C4-2B (cell line): Measurements from ENCODE around the gene SCYGR4.

Experiments
- H3K27ac ChIP-seq: fragments of 450-650 bp; 2 replicates; pipeline ENCODE4 v1.5.1; 2017
- ZFX ChIP-seq: fragments of 450-650 bp; IDR thresholded peaks from 2 replicates; pipeline ENCODE4 v1.6.1; 2017
- TF ChIP-seq, protein P1 (sequence below): fragments of 450-650 bp; conservative IDR thresholded peaks from 2 replicates; pipeline ENCODE4 v1.5.1; 2017; ENCODE audit warnings: mild to moderate bottlenecking

SCYGR4 gene

DNA sequence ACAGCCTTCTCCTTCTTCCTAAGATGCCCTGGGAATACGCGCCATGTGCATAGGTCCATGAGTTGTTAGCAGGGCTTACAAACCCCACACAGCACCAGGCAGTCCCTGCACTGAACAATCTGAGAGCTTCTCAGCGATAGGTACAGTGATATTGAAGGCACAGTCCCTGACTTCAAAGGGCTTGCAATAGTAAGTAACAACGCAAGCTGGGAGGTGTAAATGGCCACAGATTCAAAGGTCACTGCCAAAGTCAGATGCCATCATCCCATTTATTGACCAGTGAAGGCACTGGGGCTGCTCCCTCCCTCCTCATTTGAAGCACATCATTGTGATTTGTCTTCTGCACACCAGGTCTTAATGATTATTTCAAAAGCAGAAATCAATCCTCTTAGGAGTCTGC lies 2.1 kb upstream of the SCYGR4 start:
- TF ChIP-seq, protein P1, sequence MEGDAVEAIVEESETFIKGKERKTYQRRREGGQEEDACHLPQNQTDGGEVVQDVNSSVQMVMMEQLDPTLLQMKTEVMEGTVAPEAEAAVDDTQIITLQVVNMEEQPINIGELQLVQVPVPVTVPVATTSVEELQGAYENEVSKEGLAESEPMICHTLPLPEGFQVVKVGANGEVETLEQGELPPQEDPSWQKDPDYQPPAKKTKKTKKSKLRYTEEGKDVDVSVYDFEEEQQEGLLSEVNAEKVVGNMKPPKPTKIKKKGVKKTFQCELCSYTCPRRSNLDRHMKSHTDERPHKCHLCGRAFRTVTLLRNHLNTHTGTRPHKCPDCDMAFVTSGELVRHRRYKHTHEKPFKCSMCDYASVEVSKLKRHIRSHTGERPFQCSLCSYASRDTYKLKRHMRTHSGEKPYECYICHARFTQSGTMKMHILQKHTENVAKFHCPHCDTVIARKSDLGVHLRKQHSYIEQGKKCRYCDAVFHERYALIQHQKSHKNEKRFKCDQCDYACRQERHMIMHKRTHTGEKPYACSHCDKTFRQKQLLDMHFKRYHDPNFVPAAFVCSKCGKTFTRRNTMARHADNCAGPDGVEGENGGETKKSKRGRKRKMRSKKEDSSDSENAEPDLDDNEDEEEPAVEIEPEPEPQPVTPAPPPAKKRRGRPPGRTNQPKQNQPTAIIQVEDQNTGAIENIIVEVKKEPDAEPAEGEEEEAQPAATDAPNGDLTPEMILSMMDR = no peak
- no peak for TF ChIP-seq ZFX
- no peak overlapping the region for H3K27ac ChIP-seq

- TF ChIP-seq, protein P1 = no peak
- TF ChIP-seq ZFX = no peak
- no peak overlapping the region for H3K27ac ChIP-seq
Measured at GRCh38 chr2:227615906-227616305, 1.4 kb upstream of the SCYGR4 start.

- TF ChIP-seq, protein P1 = no peak
- TF ChIP-seq ZFX = no peak
- H3K27ac ChIP-seq = no peak overlapping the region
Measured at GRCh38 chr2:227616631-227617030, 667 bp upstream of the SCYGR4 start.

DNA sequence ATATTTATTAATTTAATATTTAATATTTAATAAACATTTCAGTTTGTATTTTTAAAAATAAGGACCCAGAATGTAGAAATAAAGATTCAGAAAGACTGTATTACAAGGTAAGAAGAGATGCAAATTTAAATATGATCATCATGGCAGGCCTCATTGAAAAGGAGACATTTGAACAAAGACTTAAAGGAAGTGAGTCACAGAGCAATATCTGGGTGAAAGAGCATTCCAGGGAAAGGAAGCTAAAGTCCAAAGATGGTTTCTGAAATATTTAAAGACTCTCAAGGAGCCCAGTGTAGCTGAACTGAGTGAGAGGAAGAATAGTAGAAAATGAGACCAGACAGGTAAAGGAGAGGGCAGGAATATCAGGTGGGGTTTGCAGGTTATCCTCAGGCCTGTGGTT lies 5.9 kb downstream of the SCYGR4 start:
- no peak overlapping the region for H3K27ac ChIP-seq
- TF ChIP-seq ZFX = no peak
- TF ChIP-seq, protein P1 = no peak

DNA sequence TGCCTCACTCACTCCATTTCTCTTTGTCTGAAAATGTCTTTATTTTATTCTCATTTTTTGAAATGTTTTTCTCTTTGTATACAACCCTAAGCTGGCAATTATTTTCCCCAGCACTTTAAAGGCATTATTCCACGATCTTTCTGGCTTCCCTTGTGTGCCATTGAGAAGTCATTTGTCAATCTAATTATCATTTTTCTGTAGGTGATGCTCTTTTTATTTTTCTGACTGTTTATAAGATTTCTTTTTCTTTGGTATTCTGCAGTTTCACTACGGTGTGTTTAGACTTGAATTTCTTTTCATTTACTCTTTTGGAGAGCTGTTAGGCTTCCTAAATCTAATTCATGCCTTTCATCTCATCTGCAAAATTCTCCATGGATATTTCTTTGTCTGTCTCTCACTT lies 8.1 kb downstream of the SCYGR4 start:
- TF ChIP-seq, protein P1 = no peak
- TF ChIP-seq ZFX = no peak
- H3K27ac ChIP-seq = no peak overlapping the region

DNA sequence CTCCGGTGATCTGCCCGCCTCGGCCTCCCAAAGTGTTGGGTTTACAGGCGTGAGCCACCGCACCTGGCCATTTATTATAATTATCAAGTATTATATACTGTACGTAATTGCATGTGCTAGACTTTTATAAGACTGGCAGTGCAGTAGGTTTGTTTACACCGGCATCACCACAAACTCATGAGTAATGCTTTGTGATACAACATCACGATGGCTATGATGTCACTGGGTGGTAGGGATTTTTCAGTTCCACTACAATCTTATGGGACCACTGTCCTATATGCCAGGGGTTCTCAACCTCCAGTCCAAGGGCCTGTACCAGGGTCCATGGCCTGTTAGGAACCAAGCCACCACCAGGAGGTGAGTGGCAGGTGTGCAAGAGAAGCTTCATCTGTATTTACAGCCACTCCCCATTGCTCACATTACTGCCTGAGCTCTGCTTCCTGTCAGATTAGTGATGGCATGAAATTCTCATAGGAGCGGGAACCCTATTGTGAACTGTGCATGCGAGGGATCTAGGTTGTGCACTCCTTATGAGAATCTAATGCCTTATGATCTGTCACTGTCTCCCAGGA lies 9.4 kb downstream of the SCYGR4 start:
- no peak overlapping the region for H3K27ac ChIP-seq
- no peak for TF ChIP-seq ZFX
- TF ChIP-seq, protein P1 = no peak

- TF ChIP-seq, protein P1 = no peak
- no peak for TF ChIP-seq ZFX
- no peak overlapping the region for H3K27ac ChIP-seq
Measured at GRCh38 chr2:227627769-227628168, 10.5 kb downstream of the SCYGR4 start.
